DND-41 (cell line): ENCODE measurements around the gene VSNL1.

Experiments
- ATAC-seq: fragments of 200-7000 bp; cut with Tn5 transposase; 3 replicates; pipeline ENCODE4 v1.9.1; 2021; ENCODE audit warnings: low read depth; ENCODE audit not compliant: insufficient read depth
- DNase-seq: peaks from one replicate; pipeline ENCODE4 v3.0.0-alpha.2; 2020
- H2AFZ ChIP-seq: 2 replicates; pipeline ENCODE4 v1.6.0; 2012; ENCODE audit warnings: low read depth, low read length
- H3K27ac ChIP-seq: 2 replicates; pipeline ENCODE4 v1.5.1; 2012; ENCODE audit warnings: low read length, inconsistent platforms
- H3K27me3 ChIP-seq: fragments of 200-600 bp; sonication (generic); 2 replicates; pipeline ENCODE4 v1.6.0; 2012; ENCODE audit warnings: low read length, mild to moderate bottlenecking, inconsistent platforms; ENCODE audit not compliant: insufficient read depth, poor library complexity
- H3K36me3 ChIP-seq: 2 replicates; pipeline ENCODE4 v1.5.1; 2012; ENCODE audit warnings: low read length, inconsistent platforms; ENCODE audit not compliant: insufficient read depth
- H3K4me1 ChIP-seq: 2 replicates; pipeline ENCODE4 v1.5.1; 2012; ENCODE audit warnings: mild to moderate bottlenecking, low read length; ENCODE audit not compliant: insufficient read depth
- H3K4me2 ChIP-seq: 2 replicates; pipeline ENCODE4 v1.6.0; 2012; ENCODE audit warnings: mild to moderate bottlenecking, moderate library complexity, low read length, inconsistent platforms; ENCODE audit not compliant: insufficient read depth
- H3K4me3 ChIP-seq, 2 experiments: fragments of 200-600 bp in 1 of 2; shearing (Covaris generic) in 1 of 2; 2 replicates each; pipeline ENCODE4 v1.5.1; 2012 to 2016; ENCODE audit warnings: inconsistent platforms in 2 of 2, low read length in 2 of 2, mild to moderate bottlenecking in 2 of 2, low read depth in 1 of 2, moderate library complexity in 1 of 2
- H3K79me2 ChIP-seq: 2 replicates; pipeline ENCODE4 v1.6.0; 2012; ENCODE audit warnings: low read length, inconsistent platforms; ENCODE audit not compliant: insufficient read depth
- H3K9ac ChIP-seq: 2 replicates; pipeline ENCODE4 v1.6.0; 2012; ENCODE audit warnings: low read depth, mild to moderate bottlenecking, inconsistent platforms, low read length, moderate library complexity
- H3K9me3 ChIP-seq: 2 replicates; pipeline ENCODE4 v1.5.1; 2012; ENCODE audit warnings: low read length, moderate library complexity, mild to moderate bottlenecking, inconsistent platforms; ENCODE audit not compliant: insufficient read depth, severe bottlenecking
- H4K20me1 ChIP-seq: 2 replicates; pipeline ENCODE4 v1.6.0; 2012; ENCODE audit warnings: low read length; ENCODE audit not compliant: insufficient read depth
- CTCF ChIP-seq: IDR thresholded peaks from 2 replicates; pipeline ENCODE4 v1.5.1; 2012; ENCODE audit warnings: borderline replicate concordance, low read length, moderate library complexity, mild to moderate bottlenecking; ENCODE audit not compliant: poor library complexity, severe bottlenecking; ENCODE audit errors: extremely low read depth
- EZH2 ChIP-seq: IDR thresholded peaks from 3 replicates; pipeline ENCODE4 v1.6.1; 2012; ENCODE audit warnings: borderline replicate concordance, low read depth, mild to moderate bottlenecking, moderate library complexity, low read length, inconsistent platforms; ENCODE audit not compliant: severe bottlenecking

VSNL1 gene

GRCh38 chr2:17542471-17542870 lies 2.0 kb downstream of the VSNL1 start:
- ATAC-seq: no peak
- Histone ChIP-seq H4K20me1 (no peaks in the 10 kb centered on the region), H3K9me3 (peaks cover 2% of the 10 kb centered on the region), H3K4me3 (no peak overlapping the region), H3K79me2 (no peaks in the 10 kb centered on the region), H3K27me3 (no peaks in the 10 kb centered on the region), H3K9ac (no peak overlapping the region), H3K4me2 (no peak overlapping the region), H3K27ac (no peak overlapping the region), H2AFZ (no peak overlapping the region), H3K36me3 (no peaks in the 10 kb centered on the region), H3K4me1 (no peaks in the 10 kb centered on the region)
- TF ChIP-seq CTCF (no peak), EZH2 (no peak)
- DNase-seq: no peak

DNA sequence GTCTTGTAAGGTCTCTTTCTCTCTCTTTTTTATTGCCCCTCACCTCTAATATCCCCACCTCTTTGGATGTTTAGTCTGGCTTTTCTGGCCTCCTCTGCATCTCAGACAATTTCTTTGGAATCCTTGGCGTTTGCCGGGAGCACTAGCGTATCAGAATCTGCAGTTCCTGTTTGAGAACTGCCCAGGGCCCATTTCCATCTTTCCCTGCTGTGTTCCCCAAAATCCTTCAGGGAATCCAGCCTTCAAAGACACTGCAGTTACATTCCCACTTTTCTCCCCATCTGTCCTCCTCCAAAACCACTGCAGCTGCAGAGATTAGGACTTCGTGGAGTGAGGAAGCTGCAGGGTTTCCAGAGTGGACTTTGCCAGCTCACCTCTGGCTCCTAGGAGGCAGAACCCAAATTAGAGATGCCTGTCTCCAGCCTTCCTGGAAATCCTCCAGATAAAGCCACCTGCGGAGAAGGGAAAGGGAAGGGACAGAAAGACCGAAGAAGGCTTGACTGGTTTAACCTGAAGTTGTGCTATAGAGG lies 2.7 kb downstream of the VSNL1 start:
- Histone ChIP-seq H3K36me3 (no peaks in the 10 kb centered on the region), H3K27ac (no peak overlapping the region), H3K4me1 (no peaks in the 10 kb centered on the region), H3K4me3 (no peak overlapping the region), H4K20me1 (no peaks in the 10 kb centered on the region), H3K4me2 (no peak overlapping the region), H3K79me2 (no peaks in the 10 kb centered on the region), H3K27me3 (no peaks in the 10 kb centered on the region), H3K9ac (no peak overlapping the region), H2AFZ (no peak overlapping the region), H3K9me3 (peaks cover 2% of the 10 kb centered on the region)
- DNase-seq (no peak), ATAC-seq (no peak)
- no peak for TF ChIP-seq CTCF
- TF ChIP-seq EZH2: no peak

DNA sequence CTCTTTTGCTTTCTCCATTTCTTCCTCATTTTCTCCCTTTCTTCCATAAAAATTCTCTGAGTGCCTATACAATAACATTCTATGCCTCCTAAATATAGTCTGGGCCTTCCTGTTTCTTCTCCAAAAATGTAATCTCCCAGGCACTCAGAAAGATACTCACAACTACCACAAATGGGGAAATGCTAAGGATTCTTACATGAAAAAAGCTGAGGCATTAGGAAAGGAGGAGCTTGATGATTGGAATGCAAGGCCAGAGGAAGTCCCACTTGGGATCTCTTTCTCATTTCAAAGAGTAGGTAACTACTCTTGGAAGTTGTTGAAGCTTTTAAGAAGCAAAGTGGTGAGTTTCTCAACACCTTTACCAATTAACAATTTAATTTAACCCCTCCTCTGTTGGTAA lies 3.4 kb downstream of the VSNL1 start:
- ATAC-seq (no peak), DNase-seq (no peak)
- H3K36me3 ChIP-seq: no peaks in the 10 kb centered on the region
- no peaks in the 10 kb centered on the region for H4K20me1 ChIP-seq
- H3K4me2 ChIP-seq: no peak overlapping the region
- H3K27me3 ChIP-seq: no peaks in the 10 kb centered on the region
- H2AFZ ChIP-seq: no peak overlapping the region
- no peaks in the 10 kb centered on the region for H3K79me2 ChIP-seq
- H3K4me1 ChIP-seq: no peaks in the 10 kb centered on the region
- H3K9me3 ChIP-seq: peaks cover 2% of the 10 kb centered on the region
- TF ChIP-seq EZH2 (no peak), CTCF (no peak)
- H3K27ac ChIP-seq: no peak overlapping the region
- H3K4me3 ChIP-seq: no peak overlapping the region
- no peak overlapping the region for H3K9ac ChIP-seq

DNA sequence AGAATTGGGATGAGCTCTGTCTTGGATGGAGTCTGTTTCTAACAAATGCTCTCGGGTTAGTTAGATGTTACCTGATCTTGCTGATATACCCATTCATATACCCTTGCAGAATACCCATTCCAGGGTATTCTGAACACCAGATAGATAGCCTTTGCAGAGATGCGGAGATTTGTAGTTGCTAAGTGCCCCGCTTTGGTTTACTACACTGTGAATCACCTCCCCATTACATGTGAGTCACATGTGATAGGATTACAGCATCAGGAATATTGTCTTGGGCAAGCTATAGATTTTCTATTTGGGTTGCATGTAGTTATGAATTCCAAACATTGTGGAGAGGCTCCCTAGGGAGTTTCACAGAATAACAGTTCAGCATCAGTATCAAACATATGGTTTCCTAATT lies 3.8 kb downstream of the VSNL1 start:
- H3K27ac ChIP-seq: no peak overlapping the region
- no peaks in the 10 kb centered on the region for H3K79me2 ChIP-seq
- H3K9ac ChIP-seq: no peak overlapping the region
- ATAC-seq (no peak), DNase-seq (no peak)
- no peak overlapping the region for H3K4me3 ChIP-seq
- H3K27me3 ChIP-seq: no peaks in the 10 kb centered on the region
- TF ChIP-seq CTCF (no peak), EZH2 (no peak)
- H2AFZ ChIP-seq: no peak overlapping the region
- no peaks in the 10 kb centered on the region for H3K4me1 ChIP-seq
- H3K9me3 ChIP-seq: peaks cover 2% of the 10 kb centered on the region
- no peaks in the 10 kb centered on the region for H3K36me3 ChIP-seq
- no peak overlapping the region for H3K4me2 ChIP-seq
- no peaks in the 10 kb centered on the region for H4K20me1 ChIP-seq
